AML-193 (cell line): ENCODE data around the gene PIK3R3.
A peak's percentile ranks its signal among the peaks of the same experiment; 100 is the strongest.

Experiments
- DNase-seq, 2 experiments: peaks; one replicate each; lab custom pipeline; 2025; lab: John Stamatoyannopoulos, UW

Gene PIK3R3

DNA sequence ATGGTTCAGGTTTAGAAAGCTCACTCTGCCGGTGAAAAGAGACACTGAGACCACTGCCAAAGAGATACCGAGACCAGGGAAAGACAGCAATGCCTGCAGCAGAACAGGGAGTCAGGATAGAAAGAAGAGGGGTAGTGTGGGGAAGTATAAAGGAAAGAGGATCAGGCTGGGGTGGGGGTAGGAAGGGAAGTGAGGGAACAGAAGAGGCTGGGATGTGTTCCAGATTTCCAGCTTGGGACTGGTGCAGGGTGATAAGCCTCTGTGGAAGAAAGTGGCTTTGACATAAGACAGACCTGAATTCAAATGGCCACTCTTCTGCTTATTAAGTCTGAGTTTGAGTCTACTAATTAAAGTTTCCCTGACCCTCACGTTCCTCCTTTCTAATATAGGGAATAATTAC is 105.9 kb downstream of the PIK3R3 start:
- DNase-seq: no peak

DNA sequence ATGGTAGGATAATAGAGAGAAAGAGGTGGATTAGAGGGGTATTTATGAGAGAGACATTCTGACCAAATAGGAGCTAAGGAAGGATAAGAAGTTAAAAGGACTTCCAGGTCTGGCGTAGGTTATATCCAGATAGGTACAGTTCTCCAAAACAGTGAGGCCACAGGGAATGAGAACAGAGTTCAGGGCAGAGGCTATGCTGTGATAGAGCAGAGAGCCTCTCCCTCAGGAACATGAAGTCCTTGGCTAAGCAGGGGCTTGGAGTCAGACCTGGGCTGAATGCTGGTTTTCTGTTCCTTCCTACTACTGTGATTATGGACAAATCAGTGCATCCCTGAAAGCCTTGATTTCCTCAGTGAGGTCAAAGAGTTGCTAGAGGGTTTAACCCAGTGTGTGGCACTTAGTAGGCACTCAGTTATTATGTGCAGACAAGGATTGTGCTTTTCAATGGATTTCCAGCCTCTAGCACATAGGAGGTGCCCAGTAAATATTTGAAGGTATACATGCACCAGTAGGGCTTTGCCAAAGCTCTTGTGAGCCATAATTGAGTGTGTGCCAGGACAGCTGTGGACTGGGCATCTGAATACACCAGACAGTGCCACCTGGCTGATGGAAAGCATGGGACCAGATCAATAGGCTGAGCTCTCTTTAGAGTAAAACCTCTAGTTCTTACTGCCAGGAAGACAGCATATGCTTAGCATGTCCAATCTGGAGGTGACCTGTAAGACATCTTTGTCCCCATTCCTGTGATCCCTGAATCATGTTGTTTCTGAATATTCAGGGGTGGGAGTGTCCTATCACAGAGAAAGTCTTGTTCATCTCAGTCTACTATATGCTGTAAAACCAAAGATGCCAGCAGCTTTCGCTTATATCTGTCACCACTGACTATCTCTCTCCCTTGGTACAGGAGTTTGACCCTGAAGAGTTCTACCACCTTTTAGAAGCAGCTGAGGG is 111.1 kb downstream of the PIK3R3 start:
- DNase-seq: no peak

DNA sequence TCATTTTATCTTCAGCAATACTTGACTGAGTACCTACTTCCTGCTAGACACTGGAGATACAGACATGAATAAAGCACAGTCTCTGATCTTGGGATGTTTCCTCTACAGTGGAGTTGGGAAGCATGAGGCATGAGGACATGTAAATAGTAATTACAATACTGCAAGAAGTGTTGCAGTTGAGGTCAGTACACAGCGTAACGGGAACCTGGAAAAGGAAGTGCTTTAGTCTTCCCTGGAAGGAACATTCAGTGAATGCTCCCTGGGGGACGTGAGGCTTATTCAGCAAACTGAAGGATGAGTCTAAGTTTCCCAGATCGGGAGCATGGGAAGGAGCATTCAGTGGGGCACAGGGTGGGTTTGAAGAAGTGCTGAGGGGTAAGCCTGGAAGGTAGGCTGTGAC is 112.4 kb downstream of the PIK3R3 start:
- DNase-seq: no peak

DNA sequence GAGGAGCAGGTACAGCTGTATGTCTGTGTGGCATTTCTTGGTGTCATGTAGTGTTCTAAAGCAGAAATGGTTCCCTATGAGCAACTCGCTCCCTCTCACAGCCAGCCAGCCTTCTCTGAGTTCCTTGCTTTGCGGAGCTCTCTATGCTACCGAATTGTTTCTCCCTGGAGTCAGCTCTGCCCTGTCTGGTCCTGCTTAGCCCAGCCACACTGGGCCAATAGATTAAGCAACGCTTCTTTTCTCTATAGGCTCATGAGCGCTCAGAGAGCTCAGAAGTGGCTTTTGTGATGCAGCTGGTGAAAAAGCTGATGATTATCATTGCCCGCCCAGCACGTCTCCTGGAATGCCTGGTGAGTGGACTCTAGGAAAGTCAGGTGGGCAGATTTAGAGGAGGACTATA is 113.1 kb downstream of the PIK3R3 start:
- DNase-seq: no peak

DNA sequence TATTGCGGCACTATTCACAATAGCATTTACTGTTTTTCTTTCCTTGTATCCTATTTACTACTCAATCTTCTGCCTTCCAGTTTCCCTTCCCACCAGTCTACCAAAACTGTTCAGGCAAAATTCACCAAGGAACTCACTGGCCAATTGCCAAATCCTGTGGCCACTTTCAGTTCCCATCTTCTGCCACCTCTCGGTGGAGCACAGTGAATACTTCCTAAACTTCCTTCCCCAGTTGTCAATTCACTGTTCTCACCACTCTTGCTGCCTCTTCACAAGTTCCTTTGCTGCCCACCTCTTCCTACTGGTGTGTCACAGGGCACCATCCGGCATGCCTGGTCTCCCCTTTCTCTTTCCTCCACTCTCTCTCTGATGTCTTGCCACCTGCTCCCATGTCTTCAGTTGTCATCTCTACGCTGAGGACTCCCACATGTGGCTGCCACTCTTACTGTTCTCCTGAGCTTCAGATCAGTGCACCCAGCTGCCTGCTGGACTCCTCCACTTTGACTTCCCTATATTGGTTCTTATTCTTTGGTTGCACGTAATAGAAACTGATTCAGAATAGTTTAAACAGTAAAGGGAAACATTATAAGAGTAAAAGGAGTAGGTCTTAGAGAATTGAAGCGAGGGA is 114.4 kb downstream of the PIK3R3 start:
- no peak for DNase-seq

DNA sequence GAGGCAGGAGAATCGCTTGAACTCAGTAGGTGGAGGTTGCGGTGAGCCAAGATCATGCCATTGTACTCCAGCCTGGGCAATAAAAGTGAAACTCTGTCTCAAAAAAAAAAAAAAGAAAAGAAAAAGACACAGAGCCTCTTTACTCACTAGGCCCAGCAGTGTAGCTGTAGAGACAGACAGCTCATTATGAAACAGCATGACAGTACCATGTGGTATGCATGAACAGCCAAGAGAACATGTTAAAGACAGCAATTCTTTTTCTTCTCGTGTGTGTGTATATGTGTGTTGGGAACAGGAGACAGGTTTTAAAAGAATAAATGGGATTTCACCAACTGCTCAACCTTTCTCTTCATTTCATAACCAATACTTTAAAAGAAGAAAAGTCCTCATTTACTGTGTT is 118.8 kb downstream of the PIK3R3 start:
- no peak for DNase-seq

DNA sequence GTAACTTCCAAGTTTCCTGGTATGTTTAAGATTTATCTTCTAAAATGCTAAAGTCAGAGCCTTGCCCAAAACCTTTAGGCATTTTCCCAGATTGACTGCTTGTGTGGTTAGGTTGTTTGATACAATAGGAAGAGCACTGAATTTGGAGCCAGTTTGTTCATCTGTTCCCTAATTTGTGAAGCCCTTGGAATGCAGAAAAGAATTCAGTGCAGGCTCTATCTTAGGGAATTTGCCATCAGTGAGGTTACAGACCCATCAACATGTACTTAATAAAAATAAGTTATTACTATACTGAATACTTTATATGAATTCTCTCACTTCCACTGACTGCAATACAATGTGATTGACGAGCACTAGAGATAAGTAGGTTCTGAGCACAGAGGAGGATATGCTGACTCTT is 120.2 kb downstream of the PIK3R3 start:
- no peak for DNase-seq

DNA sequence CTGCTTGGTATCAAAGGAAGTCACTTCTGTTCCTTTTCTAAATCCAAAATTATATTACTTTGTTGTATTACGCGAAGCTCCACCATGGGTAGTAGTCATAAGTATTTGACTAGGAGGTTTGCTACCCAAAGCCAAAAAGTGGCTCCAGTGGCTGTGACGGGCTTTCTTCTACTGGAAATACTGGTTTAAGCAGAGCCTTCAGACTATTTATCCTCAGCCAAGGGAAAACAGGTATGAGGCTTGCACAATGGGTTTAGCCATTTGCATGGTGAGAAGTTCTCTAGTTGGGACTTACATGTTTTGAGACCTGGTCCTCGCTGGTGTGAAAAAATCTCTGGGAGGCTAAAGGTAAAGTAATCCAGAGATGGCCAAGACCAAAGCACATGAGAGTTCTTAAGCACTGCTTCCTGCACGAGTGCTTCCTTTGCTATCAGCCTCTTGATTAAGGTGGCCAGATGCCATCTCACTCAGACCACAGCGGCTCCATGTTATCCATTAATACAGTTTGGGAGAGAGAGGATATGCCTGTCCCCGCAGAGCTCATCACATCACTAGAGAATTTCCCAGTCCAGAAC is 121.2 kb downstream of the PIK3R3 start:
- no peak for DNase-seq

DNA sequence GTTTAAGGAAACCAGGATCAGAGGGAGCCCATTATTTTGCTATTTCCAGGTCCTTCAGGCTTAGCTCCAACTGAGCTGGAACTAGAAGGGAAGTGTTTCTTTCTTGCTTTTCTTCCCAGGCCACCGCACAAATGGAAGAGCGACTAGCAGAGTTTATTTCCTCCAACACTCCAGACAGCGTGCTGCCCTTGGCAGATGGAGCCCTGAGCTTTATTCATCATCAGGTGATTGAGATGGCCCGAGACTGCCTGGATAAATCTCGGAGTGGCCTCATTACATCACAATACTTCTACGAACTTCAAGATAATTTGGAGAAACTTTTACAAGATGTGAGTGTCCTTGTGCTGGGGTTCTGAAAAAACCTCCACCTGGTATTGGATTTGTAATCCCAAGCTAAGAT is 121.8 kb downstream of the PIK3R3 start:
- DNase-seq: no peak

DNA sequence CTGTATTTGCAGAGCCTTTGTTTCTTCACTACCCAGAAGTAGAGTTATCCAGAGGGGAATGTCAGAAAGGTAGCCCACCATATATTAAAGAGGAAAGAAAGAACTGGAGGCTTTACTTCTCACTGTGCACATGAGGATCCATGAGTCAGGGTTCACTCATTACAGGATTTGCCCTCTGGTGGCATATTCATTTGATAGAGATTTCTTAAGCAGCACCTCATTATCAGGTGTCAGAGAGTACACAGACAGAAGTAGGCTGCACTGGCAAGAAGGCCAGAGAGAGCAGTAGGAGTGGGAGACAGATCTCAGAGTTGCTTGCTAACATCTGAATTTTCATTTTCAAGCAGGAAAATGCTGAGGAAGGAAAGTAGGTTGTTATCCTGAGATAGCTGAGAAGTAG is 123.8 kb downstream of the PIK3R3 start:
- no peak for DNase-seq

DNA sequence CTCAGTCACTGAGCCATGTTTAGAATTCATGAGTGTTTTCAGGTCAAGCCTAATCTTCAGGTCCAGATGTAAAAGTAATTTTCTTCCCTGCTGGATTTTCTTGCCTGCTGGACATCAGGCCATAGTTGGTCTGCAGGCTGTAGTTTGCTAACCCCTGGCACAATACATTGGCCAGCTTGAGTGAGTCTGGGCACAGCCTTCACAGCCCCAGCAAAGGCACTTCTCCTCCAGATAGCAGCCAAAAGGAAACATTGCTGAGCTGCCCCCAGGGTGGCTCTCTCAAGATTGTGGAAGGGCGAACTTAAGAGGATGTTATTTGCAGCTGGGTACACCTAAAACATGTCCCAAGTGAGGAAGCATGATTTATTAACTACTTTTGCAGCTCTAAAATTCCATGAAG is 126.8 kb downstream of the PIK3R3 start:
- DNase-seq: no peak

DNA sequence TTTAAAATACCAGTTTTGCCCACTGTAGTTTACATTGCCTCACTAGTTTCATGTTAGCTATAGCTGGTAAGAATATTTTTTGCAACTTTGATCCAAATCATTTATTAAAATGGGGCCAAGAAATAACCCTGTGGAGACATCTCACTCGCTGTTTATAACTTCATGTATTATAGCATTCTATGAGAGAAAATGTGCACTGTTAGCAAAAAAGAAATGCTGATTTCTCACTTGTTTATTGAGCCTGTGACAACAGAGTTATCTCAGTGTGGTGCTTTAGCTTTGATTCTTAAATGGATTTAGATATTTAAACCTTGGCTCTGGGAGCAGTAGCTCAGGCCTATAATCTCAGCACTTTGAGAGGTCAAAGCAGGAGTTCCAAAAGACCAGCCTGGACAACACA is 127.9 kb downstream of the PIK3R3 start:
- no peak for DNase-seq

DNA sequence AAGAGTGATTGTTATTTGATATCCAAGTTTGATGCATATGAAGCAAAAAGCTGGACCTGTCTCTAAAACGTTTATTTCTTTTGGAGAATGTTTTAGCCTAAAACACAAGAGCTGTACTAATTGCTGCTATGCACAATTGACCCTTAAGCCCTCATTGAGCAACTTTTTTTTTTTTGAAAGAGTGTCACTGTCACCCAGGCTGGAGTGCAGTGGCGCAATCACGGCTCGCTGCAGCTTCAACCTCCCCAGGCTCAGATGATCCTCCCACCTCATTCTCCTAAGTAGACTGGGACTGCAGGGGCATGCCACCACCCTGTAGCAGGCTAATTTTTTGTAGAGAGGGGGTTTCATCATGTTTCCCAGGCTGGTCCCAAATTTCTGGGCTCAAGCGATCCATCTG is 129.1 kb downstream of the PIK3R3 start:
- peak; percentile 47 to 72 for DNase-seq

DNA sequence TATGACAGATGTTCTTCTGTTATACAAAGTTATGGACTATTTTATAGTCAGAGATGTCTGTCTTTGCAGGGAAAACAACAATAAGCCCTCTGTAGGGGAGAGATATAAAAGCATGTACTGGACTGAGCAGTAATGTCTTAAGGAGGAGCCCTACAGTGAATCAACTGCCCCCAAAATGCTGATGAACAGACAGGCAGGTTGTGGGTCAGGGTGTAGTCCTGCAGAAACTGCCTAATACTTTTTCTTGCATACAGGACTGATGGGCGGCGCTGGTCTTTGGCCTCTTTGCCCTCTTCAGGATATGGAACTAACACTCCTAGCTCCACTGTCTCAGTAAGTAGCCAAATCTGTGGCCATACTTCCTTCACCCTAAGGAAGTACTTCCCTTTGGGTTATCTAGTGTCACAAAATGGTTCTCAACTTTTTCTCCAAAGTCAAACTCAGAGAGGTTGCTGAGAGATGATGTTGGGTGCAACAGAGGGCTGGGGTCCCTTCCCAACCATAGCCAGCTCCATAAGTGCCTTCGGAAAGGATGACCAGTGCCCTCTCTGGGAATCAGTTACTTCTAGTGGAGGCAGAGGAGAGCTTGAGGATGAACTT is 129.8 kb downstream of the PIK3R3 start:
- DNase-seq: no peak

DNA sequence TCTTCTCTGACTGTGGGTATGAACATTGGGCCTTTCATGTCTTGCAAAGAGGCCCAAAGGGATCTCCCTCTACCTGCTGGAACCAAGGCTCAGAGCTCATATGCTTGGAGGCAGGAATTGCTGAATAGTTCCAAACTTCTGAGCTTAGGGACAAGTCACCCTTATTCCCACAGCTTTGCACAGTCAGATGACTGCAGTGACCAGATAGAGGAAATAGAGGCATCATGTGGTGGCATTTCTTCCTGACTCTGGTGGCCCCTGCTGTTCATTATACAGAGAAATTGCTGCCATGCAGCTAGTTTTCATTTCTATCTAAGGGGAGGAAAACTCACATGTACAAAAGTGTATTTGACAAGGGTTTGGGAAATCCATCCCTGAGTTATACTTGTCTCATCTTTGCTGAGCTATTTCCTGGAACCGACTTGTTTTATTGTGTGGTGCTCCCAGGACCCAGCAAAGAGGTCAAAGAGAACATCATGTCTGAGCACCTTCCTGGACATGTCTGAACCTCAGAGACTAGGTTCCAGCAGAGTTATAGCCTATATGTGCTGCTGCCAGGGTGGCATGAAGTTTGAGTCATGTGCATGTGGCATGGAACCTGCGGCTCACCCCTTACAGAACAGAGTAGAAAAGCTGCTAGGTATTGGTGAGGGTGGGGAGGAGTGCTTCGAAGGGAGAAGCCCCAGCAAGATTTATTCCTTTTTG is 131.2 kb downstream of the PIK3R3 start:
- peak in 1 of 2 experiments; percentile 8 for DNase-seq

DNA sequence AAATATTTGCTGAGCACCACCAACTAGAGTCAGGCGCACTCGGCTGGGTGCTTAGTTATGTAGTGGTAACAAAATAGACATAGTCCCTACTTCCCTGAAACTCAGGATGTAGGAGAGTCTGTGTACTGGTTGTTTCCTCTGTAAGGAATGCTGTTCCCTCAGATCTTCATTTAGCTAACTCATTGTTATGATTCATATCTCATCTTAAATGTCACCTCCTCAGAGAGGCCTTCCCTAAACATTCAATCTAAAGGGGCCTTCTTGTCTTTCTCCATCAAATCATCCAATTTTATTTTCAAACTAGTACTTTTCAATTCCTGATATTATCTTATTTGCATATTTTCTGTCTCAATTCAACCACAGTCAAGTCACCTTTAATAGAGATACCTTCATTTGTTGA is 132.9 kb downstream of the PIK3R3 start:
- no peak for DNase-seq

DNA sequence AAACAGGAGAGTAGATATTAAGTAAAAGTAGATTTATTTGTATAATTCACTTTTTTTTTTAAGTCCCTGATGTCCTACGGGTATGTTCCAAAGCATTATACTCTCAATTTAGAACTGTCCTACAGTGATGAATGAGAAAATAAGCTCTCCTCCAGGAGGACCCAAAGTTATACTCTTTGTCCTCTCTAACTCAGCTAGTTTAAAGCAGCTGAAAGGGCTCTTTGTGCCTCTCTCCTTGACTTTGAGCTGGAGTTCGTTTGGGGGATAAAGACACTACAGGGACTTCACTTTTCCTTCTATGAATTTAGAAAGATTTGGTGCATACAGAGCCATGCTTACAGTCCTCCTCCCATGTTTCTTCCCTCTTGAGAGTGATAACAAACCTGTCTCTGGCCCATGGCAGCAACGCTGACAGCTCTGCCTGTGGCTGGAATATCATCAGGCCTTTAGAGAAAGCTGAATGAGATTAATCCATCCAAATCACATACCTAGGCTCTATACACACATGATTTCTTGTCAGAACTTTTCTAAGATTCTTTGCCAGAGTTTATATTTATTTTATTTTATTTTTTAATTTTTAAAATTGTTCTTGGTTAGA is 134.3 kb downstream of the PIK3R3 start:
- DNase-seq: no peak

DNA sequence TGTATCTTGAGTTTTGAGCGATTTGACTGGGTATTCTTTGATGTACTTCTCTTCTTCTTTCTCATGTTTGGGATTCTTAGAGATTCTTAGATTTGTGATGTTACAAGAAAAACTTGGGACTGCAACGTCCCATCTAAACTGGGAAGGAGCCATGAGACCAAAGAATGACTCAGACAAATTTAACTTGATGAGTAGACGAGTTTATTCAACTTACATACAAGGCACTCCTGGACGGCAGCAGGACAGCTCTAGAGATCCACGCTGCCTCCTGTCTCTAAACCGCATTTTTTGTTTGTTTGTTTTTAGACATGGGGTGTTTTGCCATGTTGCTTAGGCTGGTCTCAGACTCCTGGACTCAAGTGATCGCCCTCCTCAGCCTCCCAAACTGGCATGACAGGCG is 137.1 kb downstream of the PIK3R3 start:
- no peak for DNase-seq

DNA sequence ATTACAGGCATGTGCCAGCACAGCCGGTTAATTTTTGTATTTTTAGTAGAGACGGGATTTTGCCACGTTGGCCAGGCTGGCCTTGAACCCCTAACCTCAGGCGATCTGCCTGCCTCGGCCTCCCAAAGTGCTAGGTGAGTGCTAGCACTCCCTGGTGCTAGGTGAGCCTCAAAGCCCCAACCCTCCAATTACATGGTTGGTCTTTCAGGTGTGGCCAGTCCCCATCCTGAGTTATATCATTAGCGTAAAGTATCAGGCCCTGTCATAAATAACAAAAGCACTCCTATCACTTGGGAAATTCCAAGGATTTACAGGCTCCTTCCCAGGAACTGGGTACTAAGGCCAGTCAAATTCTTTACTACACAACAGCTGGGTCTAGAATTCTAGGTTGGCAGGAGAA is 138.0 kb downstream of the PIK3R3 start:
- no peak for DNase-seq
